GM23248 (cell line): ENCODE measurements around the gene SLC3A2.

Source experiments
- EZH2 ChIP-seq: fragments of 200-600 bp; sonication (generic); IDR thresholded peaks from 2 replicates; pipeline ENCODE4 v1.6.1; 2018; ENCODE audit warnings: antibody characterized with exemption, mild to moderate bottlenecking; ENCODE audit not compliant: insufficient read depth, poor library complexity, severe bottlenecking
- EZH2phosphoT487 ChIP-seq: fragments of 200-600 bp; sonication (generic); IDR thresholded peaks from 2 replicates; pipeline ENCODE4 v1.6.1; 2018; ENCODE audit warnings: antibody characterized with exemption, moderate library complexity, mild to moderate bottlenecking, low read depth; ENCODE audit not compliant: insufficient read depth

GRCh38 chr11:62874851-62875250 is 5.8 kb upstream of the SLC3A2 start:
- TF ChIP-seq EZH2phosphoT487 (no peak), EZH2 (no peak)
